Activated CD8-positive, alpha-beta memory T cell treated with anti-CD3 and anti-CD28 coated beads for 4 hours (primary cell): ENCODE measurements around the gene HTR1B.

Experiments used
- DNase-seq, 2 donors: peaks; one replicate each; pipeline ENCODE4 v3.0.0-alpha.2; 2020; ENCODE audit warnings: low read depth in 2 of 2

HTR1B gene

DNA sequence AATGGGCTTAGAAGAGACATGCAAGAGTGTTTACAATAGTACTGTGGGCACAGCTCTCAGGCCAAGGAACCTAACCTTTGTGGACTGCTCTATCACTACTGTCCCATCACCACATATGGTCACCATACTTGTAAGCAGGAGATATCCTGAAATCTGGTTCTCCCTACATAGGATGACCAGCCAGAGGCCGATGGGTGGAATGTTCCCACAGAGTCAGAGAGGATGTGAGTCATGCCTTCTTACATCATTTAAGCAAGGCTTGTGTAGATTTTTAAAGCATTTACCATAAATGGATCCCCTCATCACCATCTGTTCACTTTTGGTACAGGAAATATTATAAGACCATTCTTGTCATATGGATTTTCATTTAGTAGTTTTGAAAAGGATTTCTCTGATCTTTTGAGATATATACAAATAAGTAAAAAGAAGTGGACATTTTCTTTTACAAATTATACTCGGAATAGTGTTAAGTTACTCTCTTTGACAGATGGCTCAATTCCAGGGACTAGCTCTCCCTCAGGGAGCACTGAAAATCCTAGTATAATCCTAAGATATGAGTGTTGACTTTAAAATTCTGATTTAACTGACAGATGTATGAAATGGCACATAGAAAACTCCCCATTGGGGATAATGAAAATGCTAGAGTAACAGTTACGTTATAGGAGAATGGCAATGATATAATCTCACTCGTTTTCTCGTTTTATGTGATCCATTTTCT is 6.6 kb downstream of the HTR1B start:
- DNase-seq = no peak

- DNase-seq = no peak
Observed at GRCh38 chr6:77455271-77455670, 8.0 kb downstream of the HTR1B start.

DNA sequence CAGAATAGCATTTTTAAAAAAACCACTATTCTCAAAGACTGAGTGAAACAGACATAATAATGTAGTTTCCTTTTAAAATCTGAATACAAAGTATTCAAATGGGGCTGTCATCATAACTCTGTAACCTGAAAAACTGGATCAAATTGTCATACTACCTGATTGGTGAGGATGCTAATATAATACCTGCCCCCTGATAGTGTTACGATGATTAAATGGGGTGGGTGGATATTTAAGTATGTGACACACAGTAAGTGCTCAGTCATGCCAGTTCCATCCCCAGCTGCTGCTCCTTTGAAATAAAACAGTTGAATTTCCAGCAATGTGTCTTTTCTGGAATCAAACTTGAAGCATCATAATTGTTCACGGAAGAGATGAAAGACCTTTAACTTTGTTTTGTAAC is 8.9 kb downstream of the HTR1B start:
- DNase-seq = no peak

- no peak for DNase-seq
Observed at GRCh38 chr6:77451466-77451865, 11.8 kb downstream of the HTR1B start.

GRCh38 chr6:77450924-77451323 is 12.4 kb downstream of the HTR1B start:
- no peak for DNase-seq

- DNase-seq = no peak
Observed at GRCh38 chr6:77448546-77448945, 14.7 kb downstream of the HTR1B start.

- no peak for DNase-seq
Observed at GRCh38 chr6:77447254-77447653, 16.0 kb downstream of the HTR1B start.

DNA sequence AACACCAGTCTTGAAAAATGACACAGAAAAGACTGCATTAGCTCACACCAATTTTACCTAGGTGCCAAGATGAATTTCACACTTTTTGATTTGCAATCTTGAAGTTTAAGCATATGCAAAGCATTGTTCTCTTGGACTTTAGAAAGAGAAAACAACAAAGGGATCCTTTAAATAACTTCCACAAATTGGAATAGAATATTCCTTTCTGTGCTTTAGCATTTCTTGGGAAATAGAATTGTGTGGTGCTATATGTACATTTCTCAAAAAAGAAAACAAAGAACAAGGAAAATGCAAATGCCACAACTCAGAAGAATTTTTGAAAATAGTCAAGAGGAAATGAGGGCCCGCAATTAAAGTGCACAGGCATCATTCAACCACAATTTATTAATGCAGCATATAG is 17.0 kb downstream of the HTR1B start:
- no peak for DNase-seq

DNA sequence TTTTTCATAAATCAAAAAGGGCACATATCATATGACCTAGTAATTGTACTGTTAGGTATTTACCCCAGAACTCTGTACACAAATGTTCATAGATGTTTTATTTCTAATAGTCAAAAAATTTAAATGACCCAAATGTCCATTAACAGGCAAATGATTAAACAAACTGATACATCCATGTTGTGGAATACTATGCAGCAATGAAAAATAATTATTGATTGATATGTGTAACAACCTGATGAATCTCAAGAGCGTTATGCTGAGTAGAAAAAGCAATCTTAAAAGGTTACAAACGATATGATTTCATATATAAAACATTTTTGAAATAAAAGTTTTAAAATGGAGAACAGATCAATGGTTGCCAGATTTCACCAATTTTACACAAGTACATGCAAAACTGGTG is 18.1 kb downstream of the HTR1B start:
- DNase-seq = no peak

GRCh38 chr6:77440206-77440976 is 22.9 kb downstream of the HTR1B start:
- DNase-seq = no peak

DNA sequence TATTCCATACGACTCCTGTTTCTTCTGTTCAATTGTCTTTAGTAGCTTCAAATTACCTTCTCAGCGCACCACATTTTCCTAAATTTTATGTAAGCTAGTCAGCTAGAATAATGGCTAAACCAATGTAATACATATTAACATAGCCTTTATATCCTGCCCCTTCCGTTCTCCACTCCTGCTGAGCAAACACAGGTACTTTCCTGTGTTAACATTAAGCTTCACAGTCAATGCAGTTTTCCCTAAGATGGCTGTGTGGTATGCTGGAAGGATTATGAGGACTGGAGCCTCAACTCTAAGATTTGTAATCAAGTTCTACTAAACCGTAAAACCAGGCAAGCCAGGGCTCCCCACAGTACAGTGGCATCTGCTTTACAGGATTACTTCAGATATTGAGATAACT is 29.4 kb downstream of the HTR1B start:
- no peak for DNase-seq

- no peak for DNase-seq
Observed at GRCh38 chr6:77430504-77430903, 32.8 kb downstream of the HTR1B start.

DNA sequence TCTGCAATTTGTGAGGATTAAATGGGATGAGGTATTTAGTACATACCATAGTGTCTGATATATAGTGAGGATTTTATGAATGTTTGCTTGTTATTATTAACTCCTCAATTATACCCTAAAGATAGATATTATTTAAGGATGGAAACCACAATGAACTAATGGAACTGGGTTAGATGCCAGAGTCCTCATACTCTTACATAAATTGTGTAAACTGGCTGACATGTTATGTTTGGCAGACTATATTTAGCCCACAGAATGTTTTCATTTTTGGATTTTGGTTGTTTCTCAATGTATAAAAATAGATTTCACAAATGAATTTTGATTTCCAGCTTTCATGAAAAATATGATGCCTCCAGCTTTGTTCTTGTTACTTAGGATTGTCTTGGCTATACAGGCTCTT is 37.6 kb downstream of the HTR1B start:
- DNase-seq = no peak

DNA sequence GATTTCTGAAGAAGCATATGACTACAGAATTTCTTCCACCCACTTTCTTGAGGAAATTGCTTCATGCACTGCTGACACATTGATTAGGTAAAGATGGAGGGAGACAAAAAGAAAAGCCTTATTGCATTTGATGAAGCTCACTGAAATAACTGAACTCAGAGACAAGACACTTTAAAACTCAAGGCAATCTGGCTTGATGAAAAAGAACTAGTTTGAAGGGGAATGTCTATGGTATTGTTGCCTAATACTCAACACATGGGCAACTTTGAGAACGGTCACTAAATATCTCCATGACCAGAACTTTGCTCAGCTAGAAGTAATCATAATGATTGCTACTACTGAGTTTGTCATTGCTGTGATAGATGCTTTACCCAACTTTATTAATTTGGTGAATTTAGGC is 38.1 kb downstream of the HTR1B start:
- no peak for DNase-seq

GRCh38 chr6:77424761-77425160 is 38.5 kb downstream of the HTR1B start:
- DNase-seq = no peak

GRCh38 chr6:77416839-77417238 is 46.5 kb downstream of the HTR1B start:
- no peak for DNase-seq

GRCh38 chr6:77415706-77416105 is 47.6 kb downstream of the HTR1B start:
- DNase-seq = no peak
